Measurements from ENCODE around the gene BPIFB2. TPM values are rescaled to one million over a fixed set of nuclear protein-coding genes. Genes with fewer than 3 reads are reported as not detected.

The BPIFB2 gene, protein sequence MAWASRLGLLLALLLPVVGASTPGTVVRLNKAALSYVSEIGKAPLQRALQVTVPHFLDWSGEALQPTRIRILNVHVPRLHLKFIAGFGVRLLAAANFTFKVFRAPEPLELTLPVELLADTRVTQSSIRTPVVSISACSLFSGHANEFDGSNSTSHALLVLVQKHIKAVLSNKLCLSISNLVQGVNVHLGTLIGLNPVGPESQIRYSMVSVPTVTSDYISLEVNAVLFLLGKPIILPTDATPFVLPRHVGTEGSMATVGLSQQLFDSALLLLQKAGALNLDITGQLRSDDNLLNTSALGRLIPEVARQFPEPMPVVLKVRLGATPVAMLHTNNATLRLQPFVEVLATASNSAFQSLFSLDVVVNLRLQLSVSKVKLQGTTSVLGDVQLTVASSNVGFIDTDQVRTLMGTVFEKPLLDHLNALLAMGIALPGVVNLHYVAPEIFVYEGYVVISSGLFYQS
- polyA plus RNA-seq (2013) = not detected

GRCh38 chr20:33007376-33008335, at the start of gene BPIFB2:
Gene BPIFB2, plus strand, starts transcription at chr20:33007704. Its CDS starts 871 bp downstream, at chr20:33008575.
- ChIA-PET CTCF (no interaction called here), POLR2A (no interaction called here)
- Histone ChIP-seq H3K36me3 (ENCODE audit: control insufficient read depth in 4 of 4, insufficient read depth in 4 of 4, low read length in 3 of 4) (no peaks in the 10 kb centered on the region), H3K9me3 (ENCODE audit: control extremely low read depth in 1 of 5, control insufficient read depth in 4 of 5, insufficient read depth in 2 of 5, low read depth in 1 of 5, low read length in 4 of 5) (peaks cover 0 to 4% (median 3%) of the 10 kb centered on the region in 5 experiments), H3K27me3 (replicated peaks in 2 of 5; ENCODE audit: control insufficient read depth in 4 of 5, insufficient read depth in 5 of 5, low read length in 4 of 5) (no peaks in the 10 kb centered on the region), H3K4me3 (ENCODE audit: control insufficient read depth in 1 of 7, extremely low read depth in 1 of 7, insufficient read depth in 4 of 7, low read depth in 2 of 7, low read length in 6 of 7) (no peak within 1 kb of the TSS), H3K27ac (ENCODE audit: insufficient read depth in 1 of 2, low read depth in 1 of 2, low read length in 2 of 2, poor library complexity in 1 of 2, severe bottlenecking in 2 of 2) (no peak within 1 kb of the TSS), H3K4me1 (ENCODE audit: control extremely low read depth in 1 of 4, control insufficient read depth in 4 of 4, insufficient read depth in 4 of 4, low read length in 3 of 4) (no peaks in the 10 kb centered on the region)
- WGBS (ENCODE audit: insufficient coverage) = 89% methylated on average over 10 of the region's 11 CpGs
- no peak for DNase-seq

DNA sequence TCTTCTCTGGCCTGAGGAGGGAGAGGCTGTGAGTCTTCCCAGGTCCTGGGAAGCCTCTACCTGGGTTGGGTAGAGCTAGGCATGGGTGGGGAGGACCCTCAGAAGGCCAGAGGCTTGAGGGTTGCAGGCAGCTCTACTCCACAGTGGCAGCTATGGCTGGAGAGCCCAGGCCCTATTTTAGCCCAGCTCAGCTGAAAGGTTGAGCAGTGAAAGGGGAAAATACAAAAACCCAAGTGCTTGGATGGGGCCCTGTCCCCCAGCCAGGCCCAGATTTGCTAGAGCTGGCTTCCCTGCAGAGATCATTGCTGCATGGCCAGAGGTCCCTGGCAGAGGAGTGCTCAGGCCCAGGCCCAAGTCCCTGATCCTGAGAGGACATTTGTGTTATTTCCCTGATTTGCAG, 48.9 kb upstream of the BPIFB2 start:
- peaks cover 4 to 32% (median 9%) of the 10 kb centered on the region in 5 experiments for H3K9me3 ChIP-seq (ENCODE audit: control extremely low read depth in 1 of 5, control insufficient read depth in 4 of 5, insufficient read depth in 2 of 5, low read depth in 1 of 5, low read length in 4 of 5)
- no peak overlapping the region for H3K4me3 ChIP-seq (ENCODE audit: control insufficient read depth in 1 of 7, extremely low read depth in 1 of 7, insufficient read depth in 4 of 7, low read depth in 2 of 7, low read length in 6 of 7)
- no peaks in the 10 kb centered on the region for H3K27me3 ChIP-seq (replicated peaks in 2 of 5; ENCODE audit: control insufficient read depth in 4 of 5, insufficient read depth in 5 of 5, low read length in 4 of 5)
- H3K27ac ChIP-seq (ENCODE audit: insufficient read depth in 1 of 2, low read depth in 1 of 2, low read length in 2 of 2, poor library complexity in 1 of 2, severe bottlenecking in 2 of 2) = no peak overlapping the region
- H3K4me1 ChIP-seq (ENCODE audit: control extremely low read depth in 1 of 4, control insufficient read depth in 4 of 4, insufficient read depth in 4 of 4, low read length in 3 of 4) = no peaks in the 10 kb centered on the region
- no peak for DNase-seq
- CTCF ChIA-PET = no interaction called here
- POLR2A ChIA-PET = no interaction called here
- H3K36me3 ChIP-seq (ENCODE audit: control insufficient read depth in 4 of 4, insufficient read depth in 4 of 4, low read length in 3 of 4) = no peaks in the 10 kb centered on the region

- Histone ChIP-seq H3K9me3 (ENCODE audit: control extremely low read depth in 1 of 5, control insufficient read depth in 4 of 5, insufficient read depth in 2 of 5, low read depth in 1 of 5, low read length in 4 of 5) (peaks cover 4 to 30% (median 9%) of the 10 kb centered on the region in 5 experiments), H3K4me3 (ENCODE audit: control insufficient read depth in 1 of 7, extremely low read depth in 1 of 7, insufficient read depth in 4 of 7, low read depth in 2 of 7, low read length in 6 of 7) (no peak overlapping the region), H3K4me1 (ENCODE audit: control extremely low read depth in 1 of 4, control insufficient read depth in 4 of 4, insufficient read depth in 4 of 4, low read length in 3 of 4) (no peaks in the 10 kb centered on the region), H3K27me3 (replicated peaks in 2 of 5; ENCODE audit: control insufficient read depth in 4 of 5, insufficient read depth in 5 of 5, low read length in 4 of 5) (no peaks in the 10 kb centered on the region), H3K27ac (ENCODE audit: insufficient read depth in 1 of 2, low read depth in 1 of 2, low read length in 2 of 2, poor library complexity in 1 of 2, severe bottlenecking in 2 of 2) (no peak overlapping the region), H3K36me3 (ENCODE audit: control insufficient read depth in 4 of 4, insufficient read depth in 4 of 4, low read length in 3 of 4) (no peaks in the 10 kb centered on the region)
- WGBS (ENCODE audit: insufficient coverage) = 96% methylated on average over 13 of the region's 14 CpGs
- ChIA-PET POLR2A (no interaction called here), CTCF (no interaction called here)
- DNase-seq = no peak
Measured at GRCh38 chr20:32959351-32960221, 47.9 kb upstream of the BPIFB2 start.

DNA sequence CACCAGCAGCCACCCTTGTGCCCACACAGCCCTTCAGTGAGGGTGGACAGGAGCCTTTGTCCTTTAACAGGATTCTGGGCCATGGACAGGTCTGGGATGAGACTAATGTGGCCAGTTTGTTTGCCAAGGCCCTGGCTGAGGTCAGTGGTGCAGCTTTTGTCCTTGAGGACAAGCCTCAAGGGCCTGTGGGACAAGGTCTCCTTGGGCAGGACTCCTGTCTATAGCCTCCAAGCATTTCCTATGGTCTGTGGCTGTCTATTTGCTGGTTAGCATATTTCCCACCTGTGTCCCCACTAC, 47.3 kb upstream of the BPIFB2 start:
- H3K27ac ChIP-seq (ENCODE audit: insufficient read depth in 1 of 2, low read depth in 1 of 2, low read length in 2 of 2, poor library complexity in 1 of 2, severe bottlenecking in 2 of 2) = no peak overlapping the region
- no peak for DNase-seq
- H3K9me3 ChIP-seq (ENCODE audit: control extremely low read depth in 1 of 5, control insufficient read depth in 4 of 5, insufficient read depth in 2 of 5, low read depth in 1 of 5, low read length in 4 of 5) = peaks cover 2 to 25% (median 6%) of the 10 kb centered on the region in 5 experiments
- no peaks in the 10 kb centered on the region for H3K36me3 ChIP-seq (ENCODE audit: control insufficient read depth in 4 of 4, insufficient read depth in 4 of 4, low read length in 3 of 4)
- H3K4me1 ChIP-seq (ENCODE audit: control extremely low read depth in 1 of 4, control insufficient read depth in 4 of 4, insufficient read depth in 4 of 4, low read length in 3 of 4) = peaks cover 0 to 2% (median 0%) of the 10 kb centered on the region in 4 experiments
- ChIA-PET POLR2A (no interaction called here), CTCF (no interaction called here)
- no peak overlapping the region for H3K4me3 ChIP-seq (ENCODE audit: control insufficient read depth in 1 of 7, extremely low read depth in 1 of 7, insufficient read depth in 4 of 7, low read depth in 2 of 7, low read length in 6 of 7)
- no peaks in the 10 kb centered on the region for H3K27me3 ChIP-seq (replicated peaks in 2 of 5; ENCODE audit: control insufficient read depth in 4 of 5, insufficient read depth in 5 of 5, low read length in 4 of 5)

GRCh38 chr20:32960849-32961731, 46.4 kb upstream of the BPIFB2 start:
- H3K9me3 ChIP-seq (ENCODE audit: control extremely low read depth in 1 of 5, control insufficient read depth in 4 of 5, insufficient read depth in 2 of 5, low read depth in 1 of 5, low read length in 4 of 5) = peaks cover 0 to 20% (median 6%) of the 10 kb centered on the region in 5 experiments
- DNase-seq = no peak
- H3K27ac ChIP-seq (ENCODE audit: insufficient read depth in 1 of 2, low read depth in 1 of 2, low read length in 2 of 2, poor library complexity in 1 of 2, severe bottlenecking in 2 of 2) = no peak overlapping the region
- H3K4me1 ChIP-seq (ENCODE audit: control extremely low read depth in 1 of 4, control insufficient read depth in 4 of 4, insufficient read depth in 4 of 4, low read length in 3 of 4) = peaks cover 0 to 11% (median 0%) of the 10 kb centered on the region in 4 experiments
- POLR2A ChIA-PET = no interaction called here
- H3K36me3 ChIP-seq (ENCODE audit: control insufficient read depth in 4 of 4, insufficient read depth in 4 of 4, low read length in 3 of 4) = no peaks in the 10 kb centered on the region
- no peak overlapping the region for H3K4me3 ChIP-seq (ENCODE audit: control insufficient read depth in 1 of 7, extremely low read depth in 1 of 7, insufficient read depth in 4 of 7, low read depth in 2 of 7, low read length in 6 of 7)
- no peaks in the 10 kb centered on the region for H3K27me3 ChIP-seq (replicated peaks in 2 of 5; ENCODE audit: control insufficient read depth in 4 of 5, insufficient read depth in 5 of 5, low read length in 4 of 5)
- WGBS (ENCODE audit: insufficient coverage) = 94% methylated on average over 27 of the region's 28 CpGs
- CTCF ChIA-PET = no interaction called here

DNA sequence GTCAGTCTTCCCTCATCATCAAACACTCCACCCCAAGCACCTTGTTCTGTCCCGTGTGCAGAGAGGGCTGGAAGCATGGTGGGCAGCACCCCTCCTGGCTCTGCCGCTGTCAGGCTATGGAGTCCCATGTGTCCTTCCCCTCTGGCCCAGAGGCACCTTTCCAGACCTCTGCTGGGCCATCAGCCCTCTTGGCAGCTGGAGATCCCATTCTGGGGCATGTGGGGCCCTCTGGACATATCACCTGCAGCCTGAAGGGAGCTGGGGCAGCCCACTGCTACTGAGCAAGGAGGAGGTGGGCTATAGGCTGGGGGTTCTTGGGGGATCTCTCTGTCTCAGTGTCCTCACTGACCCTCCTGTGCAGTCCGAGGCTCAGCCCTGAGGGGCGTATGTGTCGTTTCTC, 45.5 kb upstream of the BPIFB2 start:
- no peak for DNase-seq
- Histone ChIP-seq H3K27me3 (replicated peaks in 2 of 5; ENCODE audit: control insufficient read depth in 4 of 5, insufficient read depth in 5 of 5, low read length in 4 of 5) (no peaks in the 10 kb centered on the region), H3K4me1 (ENCODE audit: control extremely low read depth in 1 of 4, control insufficient read depth in 4 of 4, insufficient read depth in 4 of 4, low read length in 3 of 4) (peaks cover 0 to 21% (median 5%) of the 10 kb centered on the region in 4 experiments), H3K36me3 (ENCODE audit: control insufficient read depth in 4 of 4, insufficient read depth in 4 of 4, low read length in 3 of 4) (no peaks in the 10 kb centered on the region), H3K9me3 (ENCODE audit: control extremely low read depth in 1 of 5, control insufficient read depth in 4 of 5, insufficient read depth in 2 of 5, low read depth in 1 of 5, low read length in 4 of 5) (peaks cover 0 to 13% (median 6%) of the 10 kb centered on the region in 5 experiments), H3K4me3 (ENCODE audit: control insufficient read depth in 1 of 7, extremely low read depth in 1 of 7, insufficient read depth in 4 of 7, low read depth in 2 of 7, low read length in 6 of 7) (no peak overlapping the region), H3K27ac (ENCODE audit: insufficient read depth in 1 of 2, low read depth in 1 of 2, low read length in 2 of 2, poor library complexity in 1 of 2, severe bottlenecking in 2 of 2) (no peak overlapping the region)
- 88% methylated on average over 1 of the region's 5 CpGs for WGBS (ENCODE audit: insufficient coverage)
- CTCF ChIA-PET = no interaction called here
- POLR2A ChIA-PET = no interaction called here
